NOMO-1 treated with dmso at 0.1 percent for 144 hours (cell line): ENCODE results near the gene TSFM.
A peak's percentile ranks its signal among the peaks of the same experiment; 100 is the strongest.

ENCODE experiments used
- DNase-seq: peaks from one replicate; lab custom pipeline; 2025; ENCODE audit not compliant: unreplicated experiment; lab: John Stamatoyannopoulos, UW

The TSFM gene

DNA sequence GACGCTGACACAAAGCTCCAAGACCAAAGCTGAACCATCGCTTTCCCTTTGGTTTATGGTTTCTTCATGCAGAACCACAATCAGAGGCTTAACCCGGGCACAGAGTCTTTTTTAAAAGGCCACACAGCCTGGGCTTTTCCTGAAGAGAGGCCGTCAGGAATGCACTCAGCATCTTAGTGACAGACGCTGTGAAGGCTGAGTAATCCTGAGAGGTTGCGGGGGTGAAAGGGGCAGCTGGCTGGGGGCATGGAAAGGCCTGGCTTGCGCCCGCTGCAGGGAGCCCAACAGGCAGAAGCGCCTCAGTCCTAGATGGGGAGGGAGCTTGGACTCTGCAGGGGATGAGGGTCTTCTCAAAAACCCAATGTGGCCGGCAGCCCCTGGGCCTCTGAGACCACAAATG is 50.4 kb downstream of the TSFM start:
- DNase-seq, result no peak

DNA sequence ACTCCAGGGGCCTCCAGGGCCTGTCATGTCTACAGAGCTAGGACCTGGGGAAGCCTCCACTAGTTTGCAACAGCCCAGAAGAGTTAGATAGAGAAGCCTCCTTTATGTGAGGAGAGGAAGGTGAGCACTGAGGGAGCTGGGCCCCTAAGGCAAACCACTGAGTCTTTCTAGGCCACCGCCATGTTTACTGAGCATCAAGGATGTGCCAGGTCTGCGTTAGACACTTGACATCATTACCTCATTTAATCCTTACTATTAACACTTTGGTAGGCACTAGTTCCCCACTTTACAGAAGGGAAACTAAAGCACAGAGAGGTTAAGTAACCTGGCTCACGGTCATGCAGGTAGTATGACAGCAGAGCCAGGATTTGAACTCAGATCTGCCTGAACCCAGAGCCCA is 51.1 kb downstream of the TSFM start:
- no peak for DNase-seq

DNA sequence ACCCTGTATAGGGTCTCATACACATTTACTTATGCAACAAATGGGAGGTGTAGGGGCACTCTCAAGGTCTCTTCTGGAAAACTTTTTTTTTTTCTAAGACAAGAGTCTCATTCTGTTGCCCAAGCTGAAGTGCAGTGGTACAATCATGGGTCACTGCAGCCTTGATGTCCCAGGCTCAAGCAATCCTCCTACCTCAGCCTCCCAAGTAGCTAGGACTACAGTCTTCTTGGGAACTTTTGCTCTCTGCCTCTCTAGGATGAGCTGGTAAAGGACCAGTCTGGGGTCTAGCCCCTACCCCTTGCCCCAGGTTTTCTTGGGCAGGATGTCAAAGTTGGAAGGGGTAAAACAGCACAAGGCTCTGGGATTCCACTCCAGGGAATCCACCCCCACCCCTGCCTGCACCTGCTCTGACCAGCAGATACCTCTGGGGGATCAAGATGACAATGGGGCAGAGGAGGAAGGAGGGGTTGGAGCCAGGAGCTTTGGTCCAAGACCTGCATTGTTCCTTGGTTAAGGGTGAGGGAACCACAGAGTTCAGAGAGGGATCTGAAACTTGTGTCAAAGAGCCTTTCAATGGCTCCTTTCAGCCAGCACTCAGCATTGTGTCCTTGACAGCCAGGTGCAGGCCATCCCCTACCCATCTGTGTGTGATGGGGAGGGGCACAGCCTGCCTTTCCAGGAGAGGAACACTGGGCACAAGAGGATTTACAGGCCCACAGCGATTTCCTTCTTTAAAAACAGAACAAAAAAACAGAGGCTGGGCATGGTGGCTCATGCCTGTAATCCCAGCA is 51.7 kb downstream of the TSFM start:
- no peak for DNase-seq

DNA sequence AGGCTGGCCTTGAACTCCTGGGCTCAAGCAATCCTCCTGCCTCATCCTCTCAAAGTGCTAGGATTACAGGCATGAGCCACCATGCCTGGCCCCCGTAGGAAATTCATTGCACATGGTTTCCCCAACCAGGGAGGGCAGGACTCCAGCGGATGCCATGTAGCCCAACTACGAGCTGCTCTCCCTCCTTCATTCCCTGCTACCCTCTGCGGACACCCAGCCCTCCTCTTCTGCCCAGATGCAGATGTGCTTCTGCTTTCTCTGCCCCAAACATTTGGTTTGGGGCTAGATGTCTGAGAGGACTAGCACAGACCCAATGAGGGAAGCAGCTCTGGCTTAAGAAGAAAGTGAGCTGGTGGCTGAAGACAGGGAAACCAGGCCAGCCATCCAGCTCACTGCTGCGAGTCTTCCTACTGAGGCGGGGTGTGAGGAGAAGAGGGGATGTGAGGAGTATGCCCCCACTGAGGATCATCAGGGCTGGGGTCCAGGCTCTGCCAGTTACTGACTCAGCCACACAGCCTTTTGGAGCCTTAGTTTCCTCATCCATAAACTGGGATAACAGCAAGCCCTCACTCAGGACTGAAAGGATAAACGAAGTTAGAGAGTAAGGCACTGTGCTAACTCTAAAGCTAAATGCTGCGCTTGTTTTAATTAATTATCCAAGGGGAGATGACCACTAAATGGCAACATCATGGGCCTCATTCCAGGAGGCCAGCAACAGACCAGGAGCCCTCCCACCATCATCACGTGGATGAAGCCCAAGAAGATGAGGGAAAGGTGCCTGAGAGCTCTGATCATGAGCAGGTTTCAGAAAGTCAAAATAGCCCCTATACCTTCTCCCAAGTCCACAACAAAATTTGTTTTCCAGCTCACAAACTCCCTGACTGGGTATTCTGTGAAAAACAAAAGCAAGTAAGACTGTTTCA is 53.0 kb downstream of the TSFM start:
- DNase-seq, result peak; percentile 25

DNA sequence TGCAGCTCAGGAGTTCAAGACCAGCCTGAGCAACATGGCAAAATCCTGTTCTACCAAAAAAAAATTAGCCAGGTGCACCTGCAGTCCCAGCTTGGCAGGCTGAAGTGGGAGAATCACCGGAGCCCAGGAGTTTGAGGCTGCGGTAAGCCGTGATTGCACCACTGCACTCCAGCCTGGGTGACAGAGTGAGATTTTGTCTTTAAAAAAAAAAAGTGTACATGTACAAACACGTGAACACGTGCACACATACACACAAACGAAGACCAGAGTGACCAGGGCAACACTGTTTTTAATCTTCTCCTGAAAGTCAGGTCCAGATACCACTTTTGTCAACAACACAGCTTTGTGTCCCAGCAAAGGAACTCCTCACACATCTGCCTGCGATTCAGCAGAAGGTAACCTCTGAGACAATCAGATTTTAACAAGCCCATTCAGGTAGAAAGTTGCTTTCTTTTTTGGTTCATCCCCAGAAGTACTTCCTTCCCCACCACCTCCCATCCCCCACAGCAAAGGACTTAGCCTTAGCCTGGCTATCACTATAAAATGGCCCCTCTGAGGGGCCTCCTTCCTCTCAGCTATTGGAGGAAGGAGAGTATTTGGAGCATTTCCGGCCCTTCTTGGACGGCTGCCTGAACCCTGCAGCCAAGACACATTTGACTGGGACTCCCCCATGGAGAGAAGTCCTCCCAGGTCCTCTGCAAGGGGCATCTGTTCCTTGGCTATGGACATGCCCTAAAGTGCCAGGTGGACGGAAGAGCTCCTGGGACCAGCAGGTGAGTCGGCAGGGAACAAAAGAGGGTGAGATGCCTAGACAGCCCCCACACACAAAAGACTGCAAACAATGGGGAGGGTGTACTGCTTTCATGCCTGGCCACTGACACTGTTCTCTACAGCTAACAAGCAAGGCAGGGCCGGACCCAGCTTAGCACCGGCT is 54.1 kb downstream of the TSFM start:
- DNase-seq, result peak; percentile 85

DNA sequence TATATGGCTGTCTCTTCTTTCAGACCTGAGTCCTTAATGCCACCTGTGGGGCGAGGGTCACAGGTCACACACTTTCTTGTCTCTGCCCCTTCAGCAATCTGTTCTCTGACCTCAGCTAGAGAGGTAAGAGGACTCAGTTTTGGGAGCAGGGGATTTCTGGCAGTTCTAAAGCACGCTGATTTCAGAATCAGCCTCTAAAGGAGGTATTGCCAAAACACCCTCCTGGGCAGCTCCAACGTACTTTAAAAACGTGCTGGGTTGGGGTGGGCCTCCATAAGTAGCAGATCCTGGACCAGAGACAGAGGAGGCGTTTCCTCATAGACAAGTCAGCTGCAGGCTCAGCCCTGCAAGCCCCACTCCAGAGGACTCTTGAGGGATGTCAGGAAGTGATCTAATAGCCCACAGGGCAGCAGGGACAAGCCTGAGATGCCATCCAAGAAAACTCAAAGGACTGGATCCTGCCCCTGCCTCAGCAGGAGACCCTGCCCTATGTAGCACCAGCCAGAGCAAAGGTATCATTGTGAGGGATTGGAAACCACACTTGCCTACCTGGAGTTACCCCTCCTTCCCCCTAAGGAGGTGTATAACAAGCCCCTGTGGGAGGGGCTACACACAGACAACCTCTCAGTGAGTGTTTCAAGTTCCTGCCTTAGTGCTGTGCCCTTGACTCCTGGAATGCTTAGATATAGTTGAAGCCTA is 55.4 kb downstream of the TSFM start:
- DNase-seq, result no peak

DNA sequence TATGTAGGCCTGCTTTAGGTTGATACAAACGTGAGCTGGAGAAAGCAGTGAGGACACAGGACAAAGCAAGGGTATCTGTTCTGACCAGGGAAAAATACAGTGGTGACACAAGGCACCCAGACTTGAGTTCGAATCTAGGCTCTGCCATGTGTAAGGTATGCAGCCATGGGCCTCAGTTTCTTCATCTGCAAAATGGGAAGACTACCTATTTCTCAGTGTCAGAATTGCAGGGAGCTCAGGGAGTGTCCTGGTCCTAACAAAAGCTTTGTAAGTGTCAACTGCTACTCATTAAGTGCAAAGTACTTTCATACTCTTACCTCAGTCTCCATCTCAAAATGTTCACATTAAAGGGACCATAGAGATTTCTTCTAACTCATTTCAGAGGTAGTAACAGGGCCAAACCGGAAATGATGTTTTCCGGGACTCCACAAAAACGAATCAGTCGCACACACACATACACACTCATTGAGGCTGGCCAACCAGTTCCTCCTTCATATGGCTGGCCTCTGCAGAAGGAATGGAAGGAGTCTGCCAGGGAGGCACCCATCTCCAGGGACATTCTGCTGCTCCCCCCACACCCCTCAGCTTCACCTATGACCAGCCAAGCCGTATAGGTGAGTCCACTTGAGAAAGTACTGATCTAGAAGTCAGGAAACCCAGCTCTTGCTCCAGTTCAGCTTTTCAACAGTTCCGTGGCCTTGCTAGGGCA is 56.2 kb downstream of the TSFM start:
- DNase-seq, result peak; percentile 47

DNA sequence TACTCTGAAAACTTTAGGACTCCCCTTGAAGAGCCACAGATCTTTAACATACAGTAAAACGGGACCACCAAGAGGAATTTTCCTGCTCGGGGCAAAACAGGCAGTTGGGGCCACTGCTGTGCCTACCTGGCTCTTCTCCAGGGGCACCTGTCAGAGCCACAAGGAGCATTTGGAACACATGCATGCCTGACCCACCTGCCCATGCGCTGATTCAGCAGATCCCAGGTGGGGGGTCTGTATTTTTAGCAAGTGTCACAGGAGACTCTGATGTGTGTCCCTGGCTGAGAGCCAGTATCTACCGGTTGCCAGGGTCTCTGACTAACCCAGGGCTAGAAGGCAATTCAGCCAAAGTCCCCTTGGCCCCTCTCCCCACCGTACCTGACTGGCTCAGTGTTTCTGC is 57.4 kb downstream of the TSFM start:
- DNase-seq, result no peak

DNA sequence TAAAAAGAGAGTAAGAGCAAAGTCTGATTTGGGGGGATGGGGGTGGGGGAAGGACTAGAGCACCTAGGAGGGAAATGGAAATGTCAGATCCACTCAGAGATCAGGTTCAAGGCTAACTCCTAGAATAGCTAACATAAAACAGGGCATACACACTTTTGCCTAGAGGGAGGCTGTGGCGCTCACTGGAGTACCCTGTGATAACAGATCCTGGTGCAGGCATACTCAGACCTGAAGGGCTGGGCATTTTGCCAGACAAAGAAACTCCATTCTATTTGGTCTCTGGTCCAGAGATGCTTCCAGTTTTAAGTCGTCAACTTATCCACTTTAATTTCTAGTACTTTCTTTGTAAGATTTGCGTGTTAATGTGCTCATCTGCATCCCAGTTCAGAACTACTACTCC is 58.1 kb downstream of the TSFM start:
- DNase-seq, result no peak

DNA sequence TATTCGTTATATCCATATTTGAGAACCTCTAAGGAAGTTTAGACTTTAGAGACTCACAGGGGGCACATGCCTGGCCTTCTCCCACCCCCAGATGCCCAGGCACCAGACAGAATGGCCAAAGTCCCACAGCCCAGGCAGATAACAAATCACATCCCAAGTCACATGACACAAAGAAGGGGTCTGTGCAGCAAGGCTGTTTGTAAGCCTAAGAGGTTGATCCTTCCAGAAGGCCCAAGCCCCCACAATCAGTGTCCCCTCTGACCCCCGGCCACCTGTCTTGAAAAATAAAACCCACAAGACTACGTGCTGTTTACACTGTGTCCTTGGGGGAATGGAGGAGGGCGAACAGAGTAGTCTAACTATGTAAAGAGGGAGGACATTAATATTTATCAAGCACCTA is 58.9 kb downstream of the TSFM start:
- no peak for DNase-seq

DNA sequence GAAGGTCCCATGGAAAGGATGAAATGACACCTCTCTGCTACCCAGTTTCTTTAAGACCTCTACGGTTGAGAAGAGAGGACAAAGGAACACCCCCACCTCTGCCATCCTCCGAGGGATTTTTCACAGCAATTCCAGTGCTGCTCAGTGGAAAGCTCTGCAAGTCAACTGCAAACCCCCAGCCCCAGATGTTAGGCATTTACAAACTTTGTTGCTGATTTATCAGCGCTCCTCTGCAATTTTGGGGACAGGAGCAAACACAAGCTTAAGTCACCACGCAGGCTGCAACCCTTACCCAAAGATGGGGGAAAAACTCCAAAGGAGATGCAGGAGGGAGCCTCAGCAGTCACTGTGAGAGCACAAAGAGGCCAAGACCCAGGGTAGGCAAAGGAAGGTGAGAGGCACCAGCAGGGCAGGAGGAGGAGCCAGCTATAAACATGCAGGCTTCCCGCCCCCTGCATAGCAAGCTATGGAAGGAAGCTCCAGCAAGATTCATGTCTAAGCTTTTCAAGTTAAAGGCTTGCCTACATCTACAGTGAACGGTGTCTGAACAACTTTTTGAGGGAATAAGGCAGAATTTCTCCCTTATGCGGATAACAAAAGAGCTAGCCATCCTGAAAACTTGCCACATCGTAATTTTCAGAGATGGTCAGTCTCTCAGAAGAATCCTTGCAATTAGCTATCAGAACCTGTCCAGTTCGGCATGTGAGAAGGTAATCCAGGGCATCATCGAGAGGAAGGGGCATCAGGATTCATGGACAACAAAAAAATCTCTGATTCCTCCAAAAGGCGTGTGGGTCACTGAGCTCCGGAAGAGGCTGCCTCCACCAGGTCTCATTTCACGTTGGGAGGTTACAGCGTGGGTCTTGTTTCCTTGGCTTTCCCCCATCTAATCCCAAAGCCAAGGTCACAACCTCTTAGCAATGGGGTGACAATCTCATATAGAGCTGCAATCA is 60.0 kb downstream of the TSFM start:
- no peak for DNase-seq

DNA sequence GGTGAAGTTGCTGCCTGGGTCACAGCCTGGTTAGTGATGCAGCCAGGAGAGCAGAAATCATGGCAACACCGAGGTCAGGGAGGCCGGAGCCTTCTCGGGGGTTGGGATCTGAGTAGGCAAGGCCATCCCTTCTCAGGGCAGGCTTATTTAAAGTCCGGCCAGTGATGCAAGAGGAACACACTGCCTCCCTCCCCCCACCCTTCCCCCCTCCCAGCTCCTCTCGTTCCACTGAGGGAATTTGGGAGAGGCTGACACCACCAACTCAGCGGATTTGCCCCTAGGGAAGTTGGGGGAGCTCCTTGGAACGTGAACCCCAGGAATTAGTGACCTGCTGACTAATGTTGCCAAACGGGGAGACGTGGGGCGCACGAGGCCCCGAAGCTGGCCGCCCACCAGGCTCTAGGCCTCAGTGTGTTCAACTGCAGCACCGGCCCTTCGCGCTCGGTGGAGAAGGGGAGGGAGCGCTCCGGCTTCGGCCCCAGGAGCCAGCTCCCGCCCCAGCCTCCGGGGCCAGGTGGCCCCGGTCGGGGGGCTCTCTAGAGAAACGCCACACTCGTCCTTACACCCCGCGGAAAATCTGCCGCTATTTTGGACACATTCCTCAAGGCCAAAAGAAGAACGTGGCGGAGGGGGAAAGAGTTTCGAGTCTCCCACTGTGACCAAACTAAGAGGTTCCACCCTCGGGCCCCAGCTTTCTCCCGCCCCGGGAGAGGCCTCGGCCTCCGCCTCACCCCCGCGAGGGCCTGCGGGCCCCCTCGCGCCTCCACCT is 62.3 kb downstream of the TSFM start:
- no peak for DNase-seq

DNA sequence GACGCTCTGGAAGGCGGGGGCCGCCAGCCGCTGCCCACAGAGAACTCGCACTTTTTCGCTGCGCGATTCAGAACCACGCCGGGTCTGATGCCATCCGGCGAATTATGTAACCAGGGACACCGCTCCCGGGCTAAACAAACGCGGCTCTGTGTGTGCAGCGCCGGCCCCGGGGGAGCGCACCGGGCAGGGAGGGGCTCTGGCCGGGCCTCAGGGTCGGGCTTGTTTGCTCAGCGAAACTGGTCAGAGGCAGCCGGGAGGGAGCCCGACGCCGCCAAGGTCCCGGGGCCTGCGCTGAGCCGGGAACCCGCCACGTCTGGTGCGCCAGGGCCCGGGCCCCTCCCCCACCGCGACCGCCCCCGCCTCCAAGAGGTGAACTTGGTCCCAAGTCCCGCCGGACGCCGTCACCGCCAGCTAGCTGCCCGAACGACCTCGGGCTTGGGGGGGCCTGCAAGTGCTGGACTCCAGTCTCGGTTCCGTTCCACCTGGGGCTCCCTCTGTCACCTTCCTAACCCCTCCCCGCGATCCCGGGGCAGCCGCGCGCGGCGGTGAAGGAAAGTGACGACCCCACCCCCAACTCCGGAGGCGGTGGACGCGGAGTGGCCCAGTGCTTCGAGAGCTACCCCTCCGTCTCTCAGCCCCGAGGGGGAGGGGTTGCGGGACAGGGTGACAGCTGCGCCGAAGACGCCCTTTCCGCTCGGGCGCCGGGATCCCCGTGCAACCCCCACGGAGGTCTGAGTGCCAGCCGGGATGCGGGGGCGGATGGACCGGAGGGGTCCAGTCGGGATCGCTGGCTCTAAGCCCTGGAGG is 63.1 kb downstream of the TSFM start:
- DNase-seq, result no peak

DNA sequence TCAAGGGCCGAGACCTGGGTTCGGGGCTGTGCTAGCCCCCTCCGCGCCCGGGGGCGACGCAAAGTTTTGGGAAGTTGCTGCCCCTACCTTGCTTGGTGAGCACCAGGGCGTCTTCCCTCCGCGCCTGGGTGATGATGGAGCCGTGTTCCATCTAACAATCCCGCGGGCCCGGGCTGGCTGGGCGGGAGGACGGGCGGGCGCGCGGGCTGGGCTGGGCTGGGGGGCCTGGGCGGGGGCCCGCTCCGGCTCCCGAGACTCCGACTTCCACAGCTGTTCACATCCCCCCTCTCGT is 63.6 kb downstream of the TSFM start:
- DNase-seq, result no peak

DNA sequence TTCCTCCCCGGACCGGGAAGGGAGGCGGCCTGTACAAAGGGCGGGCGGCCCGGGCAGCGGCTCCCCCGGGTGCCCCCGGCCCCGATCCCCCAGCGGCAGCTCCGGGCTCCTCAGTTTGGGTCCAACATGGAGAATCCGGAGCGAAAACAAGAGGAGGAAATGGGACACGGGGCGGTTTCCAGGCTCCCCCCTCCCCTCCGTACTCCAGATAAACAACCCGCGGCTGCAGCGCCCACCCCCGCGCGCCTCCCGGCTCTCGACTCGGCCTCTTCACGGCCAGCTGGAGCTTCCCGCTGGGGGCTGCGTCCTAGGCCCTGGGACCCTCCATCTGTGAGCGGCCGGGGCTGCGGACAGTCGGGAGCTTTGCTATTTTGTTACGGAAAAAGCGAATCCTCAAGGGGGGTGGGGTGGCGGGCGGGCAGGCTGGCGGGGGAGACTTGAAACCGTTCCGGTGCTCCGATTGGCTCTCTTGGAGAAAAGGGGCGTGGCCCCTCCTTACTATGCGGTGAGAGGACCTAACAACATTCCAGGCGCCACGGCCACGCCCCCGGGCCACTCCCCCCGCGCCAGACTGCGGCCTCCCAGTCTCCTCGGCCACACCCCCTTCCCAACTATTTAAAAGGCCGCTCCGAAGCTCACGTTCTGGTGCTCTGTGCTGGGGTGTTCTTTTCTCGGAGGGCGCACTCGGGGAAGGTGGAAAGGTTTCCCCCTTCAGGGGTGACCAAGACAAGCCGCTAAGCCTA is 64.2 kb downstream of the TSFM start, which contains the start of gene CTDSP2:
Gene CTDSP2, minus strand, starts transcription at position 153 of the 743 bp plus-strand sequence. CDS start 294 bp downstream, outside the sequence.
- peak; percentile 87 for DNase-seq
